Mucosa of rectum (tissue), 2 donors: ENCODE data around the gene VAV2.

Source experiments
- H3K27ac ChIP-seq, 2 donors: one replicate each; pipeline ENCODE4 v1.7.0; 2013; ENCODE audit warnings: inconsistent platforms in 2 of 2, low read depth in 2 of 2, low read length in 2 of 2
- H3K27me3 ChIP-seq, 2 donors: one replicate each; pipeline ENCODE4 v1.7.0; 2013; ENCODE audit warnings: low read length in 2 of 2; ENCODE audit not compliant: control insufficient read depth in 2 of 2, insufficient read depth in 2 of 2
- H3K36me3 ChIP-seq, 2 donors: one replicate each; pipeline ENCODE4 v1.7.0; 2013; ENCODE audit warnings: low read length in 2 of 2; ENCODE audit not compliant: control insufficient read depth in 2 of 2, insufficient read depth in 2 of 2
- H3K4me1 ChIP-seq, 2 donors: one replicate each; pipeline ENCODE4 v1.7.0; 2013; ENCODE audit warnings: low read length in 2 of 2, mild to moderate bottlenecking in 1 of 2; ENCODE audit not compliant: control insufficient read depth in 2 of 2, insufficient read depth in 2 of 2
- H3K4me3 ChIP-seq, 2 donors: one replicate each; pipeline ENCODE4 v1.7.0; 2013; ENCODE audit warnings: low read length in 2 of 2
- H3K9ac ChIP-seq, 2 donors: one replicate each; pipeline ENCODE4 v1.7.0; 2013; ENCODE audit warnings: low read length in 2 of 2, low read depth in 1 of 2, mild to moderate bottlenecking in 1 of 2
- H3K9me3 ChIP-seq, 2 donors: one replicate each; pipeline ENCODE4 v1.7.0; 2013; ENCODE audit warnings: low read length in 2 of 2; ENCODE audit not compliant: control insufficient read depth in 2 of 2
- donor health status: healthy.
- donor health status: Normal muscosa, but diverticular disease.

VAV2 gene

GRCh38 chr9:133862585-133863256, 129.4 kb downstream of the VAV2 start:
- H3K27ac ChIP-seq, result peak overlapping the region; percentile 51 to 75
- no peaks in the 10 kb centered on the region for H3K9me3 ChIP-seq
- no peak overlapping the region for H3K4me3 ChIP-seq
- H3K9ac ChIP-seq, result no peak overlapping the region
- H3K4me1 ChIP-seq, result peaks cover 0 to 2% of the 10 kb centered on the region in 2 donors
- H3K27me3 ChIP-seq, result no peaks in the 10 kb centered on the region
- H3K36me3 ChIP-seq, result peaks cover 0 to 6% of the 10 kb centered on the region in 2 donors

DNA sequence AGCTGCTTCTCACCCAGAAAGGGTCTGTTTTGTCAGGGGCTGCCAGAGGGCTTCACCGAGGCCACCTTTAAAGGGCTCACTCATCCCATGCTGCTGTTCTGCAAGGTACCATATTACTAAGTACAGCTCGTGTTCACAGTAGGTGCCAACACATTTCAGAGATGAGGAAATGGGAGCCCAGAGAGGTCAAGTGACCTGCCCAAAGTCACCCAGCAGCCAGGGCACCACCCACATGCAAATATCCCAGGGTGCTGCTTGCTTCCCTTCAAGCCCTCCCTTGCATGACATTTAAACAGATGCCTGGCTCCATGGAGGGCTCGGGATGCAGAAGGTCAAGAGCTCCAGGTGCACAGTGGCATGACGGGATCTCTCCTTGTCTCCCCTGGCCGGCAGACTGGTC, 130.4 kb downstream of the VAV2 start:
- no peak overlapping the region for H3K9ac ChIP-seq
- H3K4me1 ChIP-seq, result peaks cover 0 to 5% of the 10 kb centered on the region in 2 donors
- no peaks in the 10 kb centered on the region for H3K27me3 ChIP-seq
- H3K27ac ChIP-seq, result peak overlapping the region in 1 of 2 donors; percentile 75
- no peaks in the 10 kb centered on the region for H3K9me3 ChIP-seq
- peaks cover 0 to 6% of the 10 kb centered on the region in 2 donors for H3K36me3 ChIP-seq
- H3K4me3 ChIP-seq, result no peak overlapping the region

- H3K4me1 ChIP-seq, result peaks cover 6 to 9% of the 10 kb centered on the region in 2 donors
- H3K27me3 ChIP-seq, result no peaks in the 10 kb centered on the region
- no peaks in the 10 kb centered on the region for H3K9me3 ChIP-seq
- no peak overlapping the region for H3K27ac ChIP-seq
- H3K4me3 ChIP-seq, result no peak overlapping the region
- H3K36me3 ChIP-seq, result peaks cover 0 to 6% of the 10 kb centered on the region in 2 donors
- H3K9ac ChIP-seq, result no peak overlapping the region
These were observed 131.0 kb downstream of the VAV2 start for GRCh38 chr9:133861086-133861485.

DNA sequence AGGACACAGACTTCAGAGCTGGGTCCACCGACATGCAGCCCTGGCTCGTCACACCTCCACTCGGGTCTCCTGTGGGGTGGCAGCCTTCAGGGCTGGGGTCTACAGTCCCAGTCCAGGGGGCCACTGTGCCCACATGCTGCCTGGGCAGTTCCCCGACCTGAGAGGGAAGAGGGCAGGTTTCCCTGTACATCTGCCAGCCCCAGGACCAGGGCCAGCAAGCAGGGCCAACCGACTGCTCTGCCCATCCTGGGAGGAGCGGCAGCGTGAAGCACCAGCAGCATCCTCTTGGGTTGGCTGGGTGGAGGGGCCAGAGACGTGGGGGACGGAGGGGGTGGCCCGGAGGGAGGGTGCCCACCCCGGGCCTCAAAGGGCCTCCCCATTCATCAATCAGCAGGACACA, 133.4 kb downstream of the VAV2 start:
- no peak overlapping the region for H3K9ac ChIP-seq
- H3K4me3 ChIP-seq, result no peak overlapping the region
- H3K4me1 ChIP-seq, result peaks cover 21 to 25% of the 10 kb centered on the region in 2 donors
- peaks cover 0 to 6% of the 10 kb centered on the region in 2 donors for H3K36me3 ChIP-seq
- H3K27me3 ChIP-seq, result no peaks in the 10 kb centered on the region
- H3K9me3 ChIP-seq, result no peaks in the 10 kb centered on the region
- no peak overlapping the region for H3K27ac ChIP-seq

- no peaks in the 10 kb centered on the region for H3K27me3 ChIP-seq
- H3K27ac ChIP-seq, result no peak overlapping the region
- no peak overlapping the region for H3K9ac ChIP-seq
- H3K4me3 ChIP-seq, result no peak overlapping the region
- H3K9me3 ChIP-seq, result no peaks in the 10 kb centered on the region
- peaks cover 21 to 23% of the 10 kb centered on the region in 2 donors for H3K4me1 ChIP-seq
- H3K36me3 ChIP-seq, result peaks cover 0 to 6% of the 10 kb centered on the region in 2 donors
These were observed 134.5 kb downstream of the VAV2 start for GRCh38 chr9:133857639-133858038.

DNA sequence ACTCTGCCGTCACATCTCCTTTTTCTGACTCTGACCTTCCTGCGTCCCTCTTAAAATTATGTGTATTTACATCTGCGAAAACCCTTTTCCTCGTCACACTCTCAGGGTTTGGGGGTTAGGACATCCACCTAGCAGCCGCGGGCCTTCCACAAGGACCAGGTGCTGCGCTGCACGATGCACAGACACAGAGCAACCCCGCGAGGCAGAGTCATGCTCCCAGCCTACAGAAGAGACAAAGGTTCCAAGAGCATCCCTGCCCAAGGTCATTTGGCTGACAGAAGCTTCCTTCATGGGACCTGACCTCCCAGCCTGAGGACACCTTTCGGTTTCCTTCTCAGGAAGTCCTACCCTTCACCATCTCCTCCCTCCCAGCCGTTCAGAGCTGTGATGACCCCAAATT, 135.3 kb downstream of the VAV2 start:
- H3K4me1 ChIP-seq, result peaks cover 21 to 23% of the 10 kb centered on the region in 2 donors
- no peaks in the 10 kb centered on the region for H3K9me3 ChIP-seq
- H3K36me3 ChIP-seq, result peaks cover 0 to 6% of the 10 kb centered on the region in 2 donors
- no peaks in the 10 kb centered on the region for H3K27me3 ChIP-seq
- no peak overlapping the region for H3K4me3 ChIP-seq
- H3K9ac ChIP-seq, result peak overlapping the region in 1 of 2 donors; percentile 24
- H3K27ac ChIP-seq, result peak overlapping the region; percentile 83 to 87

DNA sequence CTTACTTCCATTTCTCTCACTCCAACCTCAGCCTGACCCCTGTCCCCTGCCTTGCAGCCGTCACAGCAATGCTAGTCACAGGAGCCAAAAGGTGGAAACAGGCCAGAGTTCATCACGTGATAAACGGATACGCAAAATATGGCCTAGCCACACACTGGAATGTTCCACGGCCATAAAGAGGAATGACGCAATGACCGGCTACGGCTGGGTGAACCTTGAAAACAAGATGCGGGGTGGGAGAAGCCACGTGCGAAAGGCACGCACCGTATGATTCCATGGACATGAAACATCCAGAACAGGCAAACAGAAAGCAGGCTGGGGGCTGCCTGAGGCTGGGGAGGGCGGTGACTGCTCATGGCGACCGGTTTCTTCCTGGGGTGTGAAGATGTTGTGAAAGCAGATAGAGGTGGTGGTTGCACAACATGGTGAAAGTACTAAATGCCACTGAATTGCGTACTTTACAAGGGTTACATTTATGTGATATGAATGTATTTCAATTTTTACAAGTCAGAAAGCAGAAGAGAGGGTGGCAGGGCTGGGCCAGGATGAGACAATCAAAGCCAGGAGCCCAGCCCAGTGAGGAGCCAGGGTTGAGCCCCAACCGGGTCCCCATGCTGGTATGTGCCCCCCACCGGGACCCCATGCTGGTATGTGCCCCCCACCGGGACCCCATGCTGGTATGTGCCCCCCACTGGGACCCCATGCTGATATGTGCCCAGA, 136.2 kb downstream of the VAV2 start:
- Histone ChIP-seq H3K9ac (peak overlapping the region; percentile 46 to 47), H3K27ac (peak overlapping the region; percentile 83 to 87), H3K4me1 (peaks cover 21 to 23% of the 10 kb centered on the region in 2 donors), H3K27me3 (no peaks in the 10 kb centered on the region), H3K4me3 (peak overlapping the region in 1 of 2 donors; percentile 7), H3K36me3 (peaks cover 0 to 4% of the 10 kb centered on the region in 2 donors), H3K9me3 (no peaks in the 10 kb centered on the region)

DNA sequence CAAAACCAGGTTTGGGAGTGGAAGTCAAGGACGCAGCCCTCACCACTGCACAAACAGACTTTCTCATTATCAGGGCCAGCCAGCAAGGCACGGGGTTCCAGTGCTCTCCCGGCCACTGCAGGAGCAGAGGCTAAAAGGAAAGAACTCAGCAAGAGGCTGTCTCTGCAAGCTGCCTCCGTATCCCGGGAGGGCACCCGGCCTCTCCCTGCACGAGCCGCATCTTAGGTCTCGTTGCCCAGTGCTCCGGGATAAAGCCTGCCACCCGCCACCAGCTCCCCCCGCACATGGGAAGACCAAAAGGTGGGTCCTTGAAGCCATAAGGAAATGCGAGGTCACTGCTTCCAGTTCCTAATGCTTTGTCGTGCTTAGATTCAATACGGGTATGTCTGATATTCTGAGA, 136.8 kb downstream of the VAV2 start:
- Histone ChIP-seq H3K36me3 (peaks cover 0 to 3% of the 10 kb centered on the region in 2 donors), H3K27ac (peak overlapping the region; percentile 83 to 87), H3K27me3 (no peaks in the 10 kb centered on the region), H3K9me3 (no peaks in the 10 kb centered on the region), H3K4me3 (peak overlapping the region in 1 of 2 donors; percentile 13), H3K4me1 (peaks cover 21 to 23% of the 10 kb centered on the region in 2 donors), H3K9ac (peak overlapping the region; percentile 46 to 47)

GRCh38 chr9:133854765-133855164, 137.4 kb downstream of the VAV2 start:
- no peaks in the 10 kb centered on the region for H3K27me3 ChIP-seq
- H3K4me3 ChIP-seq, result no peak overlapping the region
- H3K4me1 ChIP-seq, result peaks cover 21 to 23% of the 10 kb centered on the region in 2 donors
- peaks cover 0 to 3% of the 10 kb centered on the region in 2 donors for H3K36me3 ChIP-seq
- no peaks in the 10 kb centered on the region for H3K9me3 ChIP-seq
- H3K9ac ChIP-seq, result peak overlapping the region; percentile 46 to 47
- peak overlapping the region; percentile 83 to 87 for H3K27ac ChIP-seq

GRCh38 chr9:133854048-133854447, 138.1 kb downstream of the VAV2 start:
- H3K4me3 ChIP-seq, result no peak overlapping the region
- H3K36me3 ChIP-seq, result peaks cover 0 to 3% of the 10 kb centered on the region in 2 donors
- H3K4me1 ChIP-seq, result peaks cover 21 to 23% of the 10 kb centered on the region in 2 donors
- no peaks in the 10 kb centered on the region for H3K9me3 ChIP-seq
- no peaks in the 10 kb centered on the region for H3K27me3 ChIP-seq
- no peak overlapping the region for H3K27ac ChIP-seq
- H3K9ac ChIP-seq, result no peak overlapping the region
